HG03439 (cell line): Measurements from ENCODE around the gene RRAGD.
"Not testable (repeated sequence)": the region's sequence is repeated elsewhere in the genome, so short reads cannot be mapped to it uniquely, and the experiment has no call there.

Experiments used
- ATAC-seq: cut with Tn5 transposase; IDR thresholded peaks from one replicate; pipeline ENCODE4 v1.9.1; 2021; ENCODE audit warnings: mild to moderate bottlenecking, moderate library complexity; ENCODE audit not compliant: unreplicated experiment

Gene RRAGD

DNA sequence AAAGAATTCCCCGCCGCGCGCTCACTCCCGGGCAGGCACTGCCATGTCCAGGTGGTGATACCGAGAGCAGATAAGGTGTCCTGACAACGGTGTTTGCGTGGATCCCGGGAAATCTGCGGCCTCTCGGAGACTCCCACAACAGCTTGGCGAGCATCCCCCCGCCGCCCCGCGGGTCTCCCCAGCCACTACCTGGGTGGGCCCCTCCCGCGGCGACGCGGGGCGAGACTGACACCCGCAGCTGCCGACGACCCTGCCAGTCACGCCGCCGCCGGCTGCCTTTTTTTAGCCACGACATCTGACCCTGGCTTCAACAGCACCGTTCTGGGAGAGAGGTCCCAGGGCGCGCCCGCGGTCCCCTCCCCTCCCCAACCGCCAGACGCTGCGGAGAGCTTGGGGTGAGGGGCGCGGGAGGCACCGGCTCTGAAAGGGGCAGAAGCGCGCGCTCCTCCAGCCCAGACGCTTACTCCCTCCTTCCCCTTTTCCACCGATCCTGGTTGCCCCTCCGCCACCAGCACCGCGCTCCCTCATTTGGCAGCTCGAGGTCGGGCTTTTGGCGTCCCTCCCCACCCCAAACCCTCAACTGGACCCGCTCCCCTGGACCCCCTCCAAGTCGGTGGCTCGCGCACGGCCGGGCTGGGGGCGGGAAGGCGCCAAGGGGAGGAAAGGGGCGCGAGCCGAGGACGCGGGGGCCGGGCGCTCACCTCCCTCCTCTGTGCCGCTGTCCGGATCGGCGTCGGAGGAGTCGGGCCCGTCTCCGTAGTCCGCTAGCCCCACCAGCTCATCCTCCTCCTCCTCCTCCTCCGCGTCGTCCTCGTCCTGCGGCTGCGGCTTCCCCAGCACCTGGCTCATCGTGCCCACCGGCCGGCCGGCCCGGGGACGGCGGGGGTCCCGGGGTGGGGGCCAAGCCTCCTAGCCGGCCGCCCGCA, 665 bp downstream of the RRAGD start:
- ATAC-seq, result peak; percentile 53

DNA sequence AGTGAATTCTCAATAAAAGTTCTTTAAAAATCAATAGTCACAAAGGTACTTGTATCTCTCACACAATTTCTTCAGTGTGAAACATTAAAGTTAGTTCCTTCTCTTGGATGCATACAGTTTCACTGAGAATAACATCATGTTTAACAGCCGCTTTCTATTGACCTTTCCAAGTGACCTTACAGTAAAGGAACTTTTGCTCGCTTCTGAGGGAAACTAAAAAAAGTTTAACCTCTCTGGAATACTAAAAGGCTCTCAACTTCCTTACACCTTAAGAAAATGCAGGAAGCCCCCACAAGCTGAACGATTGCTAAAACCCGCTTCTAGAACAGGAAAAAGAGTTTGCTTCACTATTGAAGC, 1.3 kb downstream of the RRAGD start:
- no peak for ATAC-seq

DNA sequence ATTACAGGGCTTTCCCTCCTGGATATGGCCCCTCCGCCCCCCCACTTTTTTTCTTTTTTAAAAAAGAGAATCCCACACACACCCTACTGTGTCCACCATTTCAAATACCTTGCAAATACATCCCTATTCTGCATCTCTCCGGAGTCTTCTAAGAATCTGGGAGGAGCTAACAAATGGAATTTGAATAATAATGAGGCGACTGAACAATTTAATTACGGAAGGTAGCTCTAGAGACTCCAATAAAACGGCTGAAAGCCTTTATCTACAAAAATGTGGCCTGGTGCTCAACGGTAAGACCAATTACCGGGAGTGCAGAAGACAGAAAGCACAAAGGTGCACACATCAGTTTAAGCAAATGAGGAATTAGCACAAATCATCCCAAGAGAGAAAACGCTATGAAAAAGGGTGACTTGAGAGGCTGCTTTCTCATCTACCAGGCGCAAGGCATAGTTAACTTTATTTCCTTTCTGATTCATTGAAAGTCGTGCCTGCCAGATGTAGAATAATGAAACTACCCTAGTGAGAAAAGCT, 1.8 kb downstream of the RRAGD start:
- no peak for ATAC-seq

DNA sequence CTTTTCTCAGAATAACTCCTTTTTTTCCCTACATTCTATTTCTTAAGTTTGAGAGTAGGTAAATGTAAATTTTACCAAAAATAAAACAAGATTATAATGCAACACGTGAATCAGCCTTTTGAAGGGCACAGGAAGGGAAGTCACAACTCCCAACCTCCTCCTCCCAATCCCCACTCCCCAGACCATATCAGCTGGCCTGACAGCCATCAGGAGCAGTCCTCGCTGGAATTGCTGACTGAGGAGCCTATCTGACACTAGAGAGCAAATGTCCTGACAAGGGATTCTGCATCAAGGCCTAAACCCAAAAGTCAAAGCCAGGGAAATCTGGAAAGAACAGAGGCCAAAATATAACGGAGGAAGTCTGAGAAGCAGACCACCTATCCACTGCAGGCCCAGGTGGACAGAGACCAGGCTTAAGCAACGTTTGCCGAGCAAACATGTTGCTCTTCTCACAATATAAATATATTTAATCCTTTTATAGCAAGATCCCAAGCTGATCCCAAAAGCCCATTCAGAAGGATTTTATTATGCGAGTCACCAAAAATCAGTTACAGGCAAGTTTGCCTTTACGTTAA, 2.5 kb downstream of the RRAGD start:
- ATAC-seq, result no peak

DNA sequence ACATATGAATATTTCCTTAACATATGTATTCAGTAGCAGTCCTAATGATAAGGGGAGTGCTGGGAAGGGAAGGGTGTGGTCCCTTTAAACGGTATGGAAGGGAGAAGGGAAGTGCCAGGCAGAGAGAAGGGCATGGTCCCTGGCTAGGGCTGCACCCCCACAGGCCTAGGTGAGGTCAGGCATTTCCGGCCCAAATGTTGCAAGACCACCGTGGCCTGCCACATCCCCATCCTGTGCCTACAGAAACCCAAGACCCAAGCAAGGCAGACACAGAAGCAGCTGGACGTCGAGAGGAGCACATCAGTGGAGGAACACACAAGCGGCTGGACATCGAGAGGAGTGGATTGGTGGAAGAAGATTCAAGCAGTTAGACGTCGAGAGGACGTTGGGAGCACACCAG, 5.9 kb downstream of the RRAGD start:
- no peak for ATAC-seq

DNA sequence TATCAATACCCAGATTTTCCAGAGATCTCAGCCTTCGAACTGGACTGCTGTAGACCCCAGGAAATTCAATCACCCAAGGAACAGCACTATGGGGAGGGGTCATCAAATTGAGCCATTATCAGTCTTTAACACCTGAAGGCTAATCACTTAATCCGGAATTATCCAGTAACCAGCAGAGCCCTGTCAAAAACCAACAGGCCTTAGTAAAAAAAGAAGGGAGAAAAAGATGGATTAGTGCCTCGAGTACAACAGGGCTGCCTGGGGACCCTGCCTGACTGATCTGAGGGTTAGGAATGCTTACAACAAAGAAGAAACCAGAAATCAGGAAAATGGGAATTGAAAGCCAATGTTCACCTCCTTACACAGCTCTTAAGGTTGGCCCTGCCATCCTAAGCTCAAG, 7.6 kb downstream of the RRAGD start:
- ATAC-seq, result no peak

DNA sequence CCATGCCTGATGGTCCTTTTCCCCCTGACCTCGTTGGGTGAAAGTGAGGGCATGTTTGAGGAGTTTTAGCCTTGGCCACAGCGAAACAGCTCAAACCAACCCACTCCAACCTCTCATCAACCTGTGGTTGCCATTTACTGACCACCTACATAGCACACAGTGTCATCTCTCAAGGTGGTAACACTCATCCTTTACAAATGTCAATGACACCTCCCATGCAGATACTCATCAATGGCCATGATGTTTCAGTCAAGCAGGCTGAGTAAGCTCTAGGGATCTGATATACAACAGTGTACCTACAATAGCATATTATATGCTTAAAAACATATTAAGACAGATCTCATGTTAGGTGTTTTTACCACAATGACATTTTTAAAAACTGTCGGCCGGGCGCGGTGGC, 9.3 kb downstream of the RRAGD start:
- ATAC-seq, result no peak

DNA sequence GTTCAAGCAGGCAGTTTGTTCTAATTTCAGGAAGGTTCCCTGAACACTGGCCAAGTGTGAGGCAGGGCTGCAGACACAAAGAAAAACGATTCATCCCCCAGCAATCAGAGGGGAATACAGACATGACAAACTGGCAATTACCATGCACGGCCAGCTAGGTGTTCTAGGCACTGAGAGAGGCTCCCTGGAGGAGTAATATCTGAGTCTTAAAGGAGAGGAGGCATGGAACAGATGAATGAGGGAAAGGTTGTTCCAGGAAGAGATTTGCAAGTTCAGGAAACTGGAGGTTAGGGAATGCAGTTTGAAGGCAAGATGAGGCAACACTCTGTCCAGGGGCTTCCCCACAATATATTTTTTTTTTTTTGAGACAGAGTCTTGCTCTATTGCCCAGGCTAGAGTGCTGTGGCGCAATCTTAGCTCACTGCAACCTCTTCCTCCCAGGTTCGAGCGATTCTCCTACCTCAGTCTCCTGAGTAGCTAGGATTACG, 11.1 kb downstream of the RRAGD start:
- ATAC-seq, result no peak

DNA sequence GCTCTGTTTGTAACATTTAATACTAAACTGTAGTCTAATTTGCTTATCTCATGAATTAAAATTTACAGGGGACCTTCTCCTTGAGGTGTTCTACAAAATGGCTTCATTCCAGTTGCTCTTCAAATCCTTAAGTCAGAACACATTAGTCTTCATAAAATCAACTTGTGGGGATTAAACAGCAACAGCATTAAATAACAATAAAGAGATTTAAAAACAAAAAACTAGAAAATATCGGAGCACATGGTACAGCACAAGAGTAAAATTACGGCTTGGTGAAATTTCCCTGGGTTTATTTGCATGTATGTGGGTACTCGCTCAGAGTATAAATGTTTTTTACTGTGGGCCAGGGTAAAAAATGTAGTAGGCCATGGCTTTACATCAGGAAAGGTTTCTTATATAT, 12.0 kb downstream of the RRAGD start:
- no peak for ATAC-seq

DNA sequence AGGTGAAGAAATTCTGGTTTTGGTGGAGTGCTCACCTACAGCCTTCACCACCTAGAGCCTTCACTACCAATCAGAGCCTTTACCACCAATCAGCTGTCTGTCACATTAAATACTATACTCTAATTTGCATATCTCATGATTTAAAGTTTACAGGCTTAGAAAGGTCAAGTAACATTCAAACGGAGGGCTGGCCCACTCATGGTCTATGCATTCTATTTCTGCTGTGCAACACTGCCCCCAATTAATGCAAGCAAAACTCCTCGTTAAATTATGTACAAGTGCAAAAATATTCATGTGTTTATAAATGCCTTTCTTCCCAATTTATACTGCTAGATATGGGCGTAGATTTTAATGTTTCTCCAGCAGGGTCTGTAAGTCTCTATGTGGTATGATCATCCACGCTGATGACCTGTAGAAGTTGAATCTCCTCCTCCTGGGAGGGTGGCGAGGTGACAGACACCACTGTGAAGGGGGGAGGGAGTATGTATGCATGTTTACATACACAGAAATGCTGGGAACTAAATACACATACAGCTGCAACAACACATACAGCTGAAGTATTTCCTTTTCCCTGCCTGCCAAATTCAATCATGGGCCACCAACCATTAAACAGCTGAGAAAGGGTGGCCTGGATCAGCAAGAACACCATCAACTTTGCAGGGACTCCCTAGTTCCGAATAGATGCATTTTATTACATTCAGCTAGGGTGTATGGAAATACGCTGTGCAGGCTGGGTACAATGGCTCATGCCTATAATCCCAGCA, 13.1 kb downstream of the RRAGD start:
- ATAC-seq, result no peak

DNA sequence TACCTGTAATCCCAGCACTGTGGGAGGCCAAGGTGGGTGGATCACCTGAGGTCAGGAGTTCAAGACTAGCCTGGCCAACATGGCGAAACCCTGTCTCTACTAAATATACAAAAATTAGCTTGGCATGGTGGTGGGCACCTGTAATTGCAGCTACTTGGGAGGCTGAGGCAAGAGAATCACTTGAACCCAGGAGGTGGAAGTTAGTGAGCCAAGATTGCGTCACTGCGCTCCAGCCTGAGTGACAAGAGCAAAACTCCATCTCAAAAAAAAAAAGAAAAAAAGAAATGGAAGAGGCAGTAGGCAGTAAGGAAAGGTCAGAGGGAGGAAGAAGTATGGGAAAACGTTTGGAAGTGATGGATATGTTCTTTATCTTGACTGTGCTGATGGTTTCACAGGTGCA, 14.2 kb downstream of the RRAGD start:
- not testable (repeated sequence) for ATAC-seq

DNA sequence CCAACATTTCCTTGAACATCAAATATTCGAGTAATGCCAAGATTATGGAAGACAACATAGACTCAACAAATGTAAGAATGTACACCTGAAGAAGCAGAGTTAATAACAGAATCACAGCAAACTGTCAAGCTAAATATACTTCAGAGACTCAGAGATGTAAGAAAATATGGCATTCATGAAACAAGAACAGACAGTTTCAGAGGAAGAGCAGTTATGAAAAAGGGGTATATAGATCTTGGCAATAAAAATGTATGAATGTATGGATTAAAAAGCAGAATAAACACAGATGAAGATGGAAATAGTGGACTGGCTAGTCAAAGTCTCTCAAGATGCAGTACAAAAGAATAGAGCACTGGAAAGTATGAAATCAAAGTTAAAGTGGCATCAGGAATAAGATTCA, 18.4 kb downstream of the RRAGD start:
- no peak for ATAC-seq

DNA sequence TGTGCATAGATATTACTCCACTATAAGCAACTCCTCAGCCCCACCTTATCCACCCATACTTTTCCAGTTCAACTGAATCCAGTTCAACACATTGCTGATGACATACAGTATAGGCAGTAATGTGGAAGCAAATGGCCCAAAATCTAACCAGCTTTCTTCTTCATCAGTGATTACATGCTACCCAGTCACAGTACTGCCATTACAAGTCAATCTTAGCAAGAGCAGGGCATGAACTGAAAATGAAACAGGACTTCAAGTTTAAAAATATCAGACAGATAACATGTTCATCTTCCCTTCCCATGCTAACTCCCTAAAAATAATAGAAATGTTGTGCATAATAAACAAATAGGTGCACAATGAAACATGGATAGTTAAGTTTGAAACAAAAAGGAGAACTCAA, 19.2 kb downstream of the RRAGD start:
- ATAC-seq, result no peak

DNA sequence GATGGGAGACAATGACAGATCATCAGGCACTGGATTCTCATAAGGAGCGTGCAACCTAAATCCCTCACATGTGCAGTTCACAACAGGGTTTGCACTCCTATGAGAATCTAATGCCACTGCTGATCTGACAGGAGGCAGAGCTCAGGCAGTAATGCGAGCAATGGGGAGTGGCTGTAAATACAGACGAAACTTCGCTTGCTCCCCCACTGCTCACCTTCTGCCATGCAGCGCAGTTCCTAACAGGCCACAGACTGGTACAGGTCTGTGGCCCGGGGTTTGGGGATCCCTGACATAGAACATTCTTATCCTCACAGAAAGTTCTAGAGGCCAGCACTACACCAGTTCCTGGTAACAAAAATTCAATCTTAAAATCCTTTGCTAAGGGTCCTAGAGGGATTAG, 23.2 kb downstream of the RRAGD start:
- no peak for ATAC-seq

DNA sequence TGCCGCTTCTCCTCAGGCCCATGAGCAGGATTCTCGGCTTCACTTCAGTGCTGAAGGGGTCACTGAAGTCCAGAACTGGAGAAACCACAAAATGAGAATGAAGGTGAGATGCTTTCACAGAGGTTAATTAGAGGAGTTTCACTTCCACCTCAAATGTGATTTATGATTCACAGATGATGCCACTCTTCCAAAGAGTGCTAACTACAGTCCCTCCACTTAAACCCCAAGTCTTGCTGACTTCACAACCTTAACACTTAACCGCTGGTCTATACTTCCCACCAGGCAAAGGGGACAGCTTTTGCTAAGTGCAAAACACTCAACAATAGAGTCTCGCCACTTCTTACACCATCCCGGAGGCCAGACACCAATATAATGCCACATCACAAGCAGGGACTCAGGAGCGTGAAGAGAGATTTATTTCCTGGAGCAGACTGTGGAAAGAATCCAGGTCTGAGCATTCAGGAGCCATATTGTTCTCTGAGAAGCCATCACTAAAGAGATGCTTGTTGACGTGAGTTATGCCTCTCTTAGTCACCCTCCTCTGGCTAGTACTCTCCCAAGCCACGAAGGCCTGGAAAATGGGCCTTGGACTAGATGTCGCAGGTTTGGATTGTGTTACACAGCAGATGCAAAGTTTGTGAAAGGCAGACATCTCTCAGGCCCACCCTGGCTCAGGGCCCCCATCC, 24.4 kb downstream of the RRAGD start:
- peak; percentile 91 for ATAC-seq

DNA sequence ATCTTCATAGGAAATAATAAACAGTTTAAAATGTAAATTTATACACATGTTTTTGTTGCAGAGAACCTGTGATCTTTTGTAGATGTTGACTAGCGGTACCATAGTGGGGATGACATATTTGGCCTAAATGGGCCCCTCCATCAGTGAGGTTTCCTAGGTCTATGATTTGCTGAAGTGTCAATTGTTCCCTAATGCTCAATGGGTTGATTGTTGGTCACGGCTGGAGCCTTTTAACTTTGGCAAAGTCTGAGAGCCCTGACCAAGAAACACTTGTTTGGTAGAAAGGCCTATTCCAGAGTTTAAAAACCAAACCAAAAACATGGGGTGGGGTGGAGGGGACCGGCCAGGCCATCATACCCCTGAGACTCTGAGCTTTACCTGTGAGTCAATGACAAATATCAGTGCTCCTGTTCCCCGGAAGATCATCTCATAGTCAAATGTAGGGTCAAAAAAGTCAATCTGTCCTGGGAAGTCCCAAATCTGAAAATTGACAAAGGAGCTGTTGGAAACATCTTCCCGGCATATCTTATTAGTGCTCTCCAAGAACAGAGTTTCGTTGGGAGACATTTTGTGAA, 25.1 kb downstream of the RRAGD start:
- ATAC-seq, result peak; percentile 11

DNA sequence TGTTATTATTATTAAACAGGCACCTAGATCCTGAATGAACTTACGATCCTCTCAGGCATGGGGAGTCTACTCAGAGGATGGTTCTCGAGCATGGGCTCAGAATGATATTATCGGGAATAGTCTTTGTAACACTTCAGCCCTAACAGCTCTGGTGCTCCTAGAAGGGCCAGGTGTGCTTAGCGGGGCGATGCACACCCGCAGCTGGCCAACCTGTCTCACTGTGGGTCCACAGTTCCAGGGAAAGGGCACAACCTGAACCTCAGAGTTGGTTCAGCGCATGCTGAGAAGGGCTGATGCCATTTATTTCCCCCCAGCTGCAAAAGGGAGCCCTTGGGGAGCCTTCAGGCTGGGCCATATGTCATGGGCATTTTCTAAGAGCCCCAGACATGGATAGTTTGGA, 26.2 kb downstream of the RRAGD start:
- ATAC-seq, result no peak

DNA sequence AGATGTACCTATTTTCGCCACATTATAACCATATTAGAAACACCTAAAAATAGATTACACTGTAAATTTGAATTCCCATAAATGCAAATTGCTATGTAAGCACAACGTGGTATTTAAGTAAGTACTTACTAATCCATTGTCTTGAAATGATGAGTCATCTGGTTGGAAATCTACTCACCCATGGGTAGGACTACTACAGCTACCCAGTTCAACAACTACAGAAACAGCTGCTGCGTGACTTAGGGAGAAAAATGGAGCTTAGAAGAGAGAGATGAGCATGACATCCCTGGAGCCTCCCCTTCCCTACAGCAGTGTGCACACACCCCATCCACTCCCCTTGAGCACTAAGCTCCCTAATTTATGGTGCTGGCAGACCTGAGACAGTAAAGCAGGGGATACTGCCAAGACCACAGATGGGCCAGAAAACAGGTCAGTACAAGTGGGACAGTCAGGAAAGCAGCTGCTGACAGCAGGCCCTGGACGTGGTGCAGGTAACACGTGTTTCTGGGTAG, 26.9 kb downstream of the RRAGD start:
- no peak for ATAC-seq

DNA sequence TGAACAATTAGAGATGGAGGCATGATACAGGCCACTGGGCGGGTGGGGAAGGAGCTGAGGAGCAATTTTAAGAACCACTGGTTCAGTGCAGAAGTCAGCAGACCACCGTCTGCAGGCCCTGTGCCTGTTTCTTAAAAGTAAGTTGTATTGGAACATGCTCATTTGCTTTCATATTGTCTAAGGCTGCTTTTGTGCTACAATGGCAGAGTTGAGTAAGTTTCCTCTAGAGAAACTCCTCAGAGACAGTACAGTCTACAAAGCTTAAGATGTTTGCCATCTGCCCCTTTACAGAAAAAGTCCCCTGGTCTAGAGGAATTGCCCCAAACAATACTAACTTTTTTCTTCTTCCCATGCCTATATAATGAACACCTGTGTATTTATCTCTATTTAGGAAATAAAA, 31.0 kb downstream of the RRAGD start:
- no peak for ATAC-seq

DNA sequence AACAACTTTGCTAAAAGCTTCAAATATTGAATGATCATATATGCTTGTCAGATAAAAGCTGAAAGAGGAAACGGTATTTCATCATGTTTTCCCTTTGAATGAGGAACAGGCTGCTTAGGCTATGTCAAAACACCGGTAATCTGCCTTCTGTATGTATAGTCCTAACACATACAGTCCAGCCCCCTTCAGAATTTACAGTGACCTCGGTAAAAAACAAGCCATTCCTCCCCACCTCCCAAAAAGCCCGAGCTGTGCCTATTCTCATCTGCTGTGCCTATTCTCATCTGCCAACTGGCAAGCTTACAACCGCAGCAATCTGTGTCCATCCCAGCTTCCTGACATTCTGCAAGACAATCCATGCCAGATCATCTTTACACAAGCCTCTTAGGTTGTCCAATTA, 32.8 kb downstream of the RRAGD start:
- ATAC-seq, result no peak
